ENCODE data around the gene BSN. TPM values are rescaled to one million over a fixed set of nuclear protein-coding genes. Genes with fewer than 3 reads are reported as not detected.
A peak's percentile ranks its signal among the peaks of the same experiment; 100 is the strongest.

Gene BSN
- total RNA-seq, 1 experiment from 2014 or later, result 0.28 TPM

- peaks cover 26% of the 10 kb centered on the region for H3K4me1 ChIP-seq (replicated peaks; ENCODE audit: insufficient read depth)
- no peaks in the 10 kb centered on the region for H3K79me2 ChIP-seq (ENCODE audit: low read depth)
- POLR2A ChIA-PET (ENCODE audit: unreplicated experiment), result no interaction called here
- H3K27me3 ChIP-seq (ENCODE audit: insufficient read depth, low read depth), result no peaks in the 10 kb centered on the region
- H3K9me3 ChIP-seq (ENCODE audit: insufficient read depth, low read depth), result no peaks in the 10 kb centered on the region
- no peak overlapping the region for H2AFZ ChIP-seq
- DNase-seq, result no peak
- H4K20me1 ChIP-seq (ENCODE audit: insufficient read depth), result no peaks in the 10 kb centered on the region
- no TSS peak for BruUV-seq (replicated peaks)
- H3K36me3 ChIP-seq (ENCODE audit: low read depth), result no peaks in the 10 kb centered on the region
- CTCF ChIA-PET, result interaction anchor here (0.9 kb wide), 1 partner anchor 68 kb away, joined by 6 read pairs; no protein-coding TSS in a partner anchor
- H3F3A ChIP-seq (ENCODE audit: insufficient read depth, low read depth), result peaks cover 21% of the 10 kb centered on the region; the same call in 1 of the 2 replicates
- H3K4me3 ChIP-seq, result no peak overlapping the region
- no peaks in the 10 kb centered on the region for H3K9me2 ChIP-seq (ENCODE audit: insufficient read depth)
- TF ChIP-seq EZH2 (IDR thresholded peaks at IDR 0.05; ENCODE audit: low read depth) (no peak), CTCF (conservative IDR thresholded peaks at IDR 0.05) (peak; percentile 32; the same call in 1 of the 2 replicates)
- intact Hi-C loops (cut with micrococcal nuclease; ENCODE audit: unreplicated experiment), result no loop called here
- no peak overlapping the region for H3K27ac ChIP-seq
- H3K4me2 ChIP-seq, result no peak overlapping the region
Observed at GRCh38 chr3:49607796-49608195, 53.5 kb downstream of the BSN start.

- ChIA-PET POLR2A (ENCODE audit: unreplicated experiment) (no interaction called here), CTCF (no interaction called here)
- TF ChIP-seq EZH2 (IDR thresholded peaks at IDR 0.05; ENCODE audit: low read depth), result no peak
- no peak for TF ChIP-seq CTCF (conservative IDR thresholded peaks at IDR 0.05)
- Histone ChIP-seq H2AFZ (no peak overlapping the region), H3K36me3 (ENCODE audit: low read depth) (no peaks in the 10 kb centered on the region), H3K4me3 (no peak overlapping the region), H3K27ac (no peak overlapping the region), H4K20me1 (ENCODE audit: insufficient read depth) (no peaks in the 10 kb centered on the region), H3K79me2 (ENCODE audit: low read depth) (no peaks in the 10 kb centered on the region), H3K4me1 (replicated peaks; ENCODE audit: insufficient read depth) (peaks cover 11% of the 10 kb centered on the region; the same call in 1 of the 2 replicates), H3K9me3 (ENCODE audit: insufficient read depth, low read depth) (no peaks in the 10 kb centered on the region), H3K4me2 (no peak overlapping the region), H3F3A (ENCODE audit: insufficient read depth, low read depth) (peaks cover 10% of the 10 kb centered on the region; the same call in 1 of the 2 replicates), H3K9me2 (ENCODE audit: insufficient read depth) (no peaks in the 10 kb centered on the region), H3K27me3 (ENCODE audit: insufficient read depth, low read depth) (no peaks in the 10 kb centered on the region)
- intact Hi-C loops (cut with micrococcal nuclease; ENCODE audit: unreplicated experiment), result no loop called here
- DNase-seq, result no peak
- BruUV-seq (replicated peaks), result no TSS peak
Observed at GRCh38 chr3:49609314-49609713, 55.0 kb downstream of the BSN start.

- Histone ChIP-seq H3F3A (ENCODE audit: insufficient read depth, low read depth) (peaks cover 5% of the 10 kb centered on the region; the same call in 1 of the 2 replicates), H3K4me1 (replicated peaks; ENCODE audit: insufficient read depth) (peaks cover 8% of the 10 kb centered on the region; the same call in 1 of the 2 replicates), H3K4me2 (no peak overlapping the region), H3K9me3 (ENCODE audit: insufficient read depth, low read depth) (no peaks in the 10 kb centered on the region), H3K27ac (no peak overlapping the region), H3K27me3 (ENCODE audit: insufficient read depth, low read depth) (no peaks in the 10 kb centered on the region), H2AFZ (no peak overlapping the region), H4K20me1 (ENCODE audit: insufficient read depth) (no peaks in the 10 kb centered on the region), H3K9me2 (ENCODE audit: insufficient read depth) (no peaks in the 10 kb centered on the region), H3K36me3 (ENCODE audit: low read depth) (no peaks in the 10 kb centered on the region), H3K79me2 (ENCODE audit: low read depth) (no peaks in the 10 kb centered on the region), H3K4me3 (no peak overlapping the region)
- ChIA-PET POLR2A (ENCODE audit: unreplicated experiment) (no interaction called here), CTCF (no interaction called here)
- intact Hi-C loops (cut with micrococcal nuclease; ENCODE audit: unreplicated experiment), result no loop called here
- no TSS peak for BruUV-seq (replicated peaks)
- DNase-seq, result no peak
- TF ChIP-seq CTCF (conservative IDR thresholded peaks at IDR 0.05) (no peak), EZH2 (IDR thresholded peaks at IDR 0.05; ENCODE audit: low read depth) (no peak)
Observed at GRCh38 chr3:49609815-49610214, 55.5 kb downstream of the BSN start.
